CD14-positive monocyte (primary cell): ENCODE measurements around the gene HLA-DPA1. TPM values are rescaled to one million over a fixed set of nuclear protein-coding genes. Genes with fewer than 3 reads are reported as not detected.

ENCODE experiments used
- DNase-seq, 3 donors: peaks; one replicate each; pipeline ENCODE4 v3.0.0-alpha.2; 2011 to 2022
- H2AFZ ChIP-seq: 2 replicates; pipeline ENCODE4 v1.6.0; 2012; ENCODE audit warnings: mild to moderate bottlenecking, low read depth, low read length, inconsistent platforms; ENCODE audit not compliant: insufficient read depth, poor library complexity, severe bottlenecking
- H3K27ac ChIP-seq, 2 donors: 1 replicate in 1 of 2; 2 replicates in 1 of 2; pipeline ENCODE4 v1.5.1; 2012 to 2013; ENCODE audit warnings: low read length in 2 of 2, control low read depth in 1 of 2, inconsistent platforms in 1 of 2, low read depth in 1 of 2, mild to moderate bottlenecking in 1 of 2
- H3K27me3 ChIP-seq, 2 donors: one replicate each; pipeline versions ENCODE4 v1.6.0 to v1.6.1; 2011 to 2013; ENCODE audit warnings: low read length in 2 of 2; ENCODE audit not compliant: control insufficient read depth in 2 of 2, insufficient read depth in 2 of 2
- H3K36me3 ChIP-seq, 2 donors: replicated peaks in 1 of 2; 1 replicate in 1 of 2; 2 replicates in 1 of 2; pipeline versions ENCODE4 v1.5.1 to v1.6.1; 2012 to 2013; ENCODE audit warnings: low read length in 2 of 2, control low read depth in 1 of 2, inconsistent platforms in 1 of 2, mild to moderate bottlenecking in 1 of 2; ENCODE audit not compliant: insufficient read depth in 2 of 2, control insufficient read depth in 1 of 2
- H3K4me1 ChIP-seq, 2 donors: 1 replicate in 1 of 2; 2 replicates in 1 of 2; pipeline versions ENCODE4 v1.5.1 to v1.6.1; 2012 to 2013; ENCODE audit warnings: low read length in 2 of 2, control low read depth in 1 of 2, inconsistent platforms in 1 of 2, mild to moderate bottlenecking in 1 of 2, moderate library complexity in 1 of 2; ENCODE audit not compliant: insufficient read depth in 2 of 2, control insufficient read depth in 1 of 2
- H3K4me2 ChIP-seq: replicated peaks from 2 replicates; pipeline ENCODE3; 2012; ENCODE audit warnings: low read length, moderate library complexity, mild to moderate bottlenecking; ENCODE audit not compliant: poor library complexity, severe bottlenecking; ENCODE audit errors: extremely low read depth
- H3K4me3 ChIP-seq, 3 experiments: fragments of 200-600 bp in 1 of 3; sonication (generic) in 1 of 3; replicated peaks in 1 of 3; 1 replicate in 2 of 3; 2 replicates in 1 of 3; pipeline ENCODE4 v1.5.1; 2011 to 2013; ENCODE audit warnings: low read length in 3 of 3, mild to moderate bottlenecking in 3 of 3, control low read depth in 2 of 3, low read depth in 2 of 3, inconsistent platforms in 1 of 3, moderate library complexity in 1 of 3
- H3K79me2 ChIP-seq: 2 replicates; pipeline ENCODE4 v1.6.0; 2012; ENCODE audit warnings: mild to moderate bottlenecking, control low read depth, inconsistent platforms, low read length, moderate library complexity; ENCODE audit not compliant: insufficient read depth
- H3K9ac ChIP-seq: 2 replicates; pipeline ENCODE4 v1.6.0; 2017; ENCODE audit warnings: low read length, mild to moderate bottlenecking; ENCODE audit not compliant: insufficient read depth, poor library complexity, severe bottlenecking
- H3K9me3 ChIP-seq, 2 donors: replicated peaks in 1 of 2; 1 replicate in 1 of 2; 2 replicates in 1 of 2; pipeline versions ENCODE4 v1.5.1 to v1.6.1; 2012 to 2013; ENCODE audit warnings: low read length in 2 of 2, control low read depth in 1 of 2; ENCODE audit not compliant: control insufficient read depth in 1 of 2, insufficient read depth in 1 of 2
- H4K20me1 ChIP-seq: 2 replicates; pipeline ENCODE4 v1.6.0; 2012; ENCODE audit warnings: mild to moderate bottlenecking, low read length, control low read depth, moderate library complexity; ENCODE audit not compliant: insufficient read depth
- H3K27ac Mint-ChIP-seq, 7 donors: one replicate each; pipeline ENCODE4 v1.8.0; 2020; ENCODE audit warnings: mild to moderate bottlenecking in 7 of 7, mixed read lengths in 7 of 7, moderate library complexity in 6 of 7, inconsistent platforms in 2 of 7
- H3K27me3 Mint-ChIP-seq, 3 donors: one replicate each; pipeline ENCODE4 v1.8.0; 2021 to 2022; ENCODE audit warnings: low read depth in 3 of 3, mild to moderate bottlenecking in 3 of 3, mixed read lengths in 3 of 3, moderate library complexity in 3 of 3, inconsistent platforms in 1 of 3
- H3K36me3 Mint-ChIP-seq, 2 donors: one replicate each; pipeline ENCODE4 v1.8.0; 2020; ENCODE audit warnings: mixed read lengths in 2 of 2, inconsistent platforms in 1 of 2, mild to moderate bottlenecking in 1 of 2
- H3K4me1 Mint-ChIP-seq: one replicate; pipeline ENCODE4 v1.8.0; 2020; ENCODE audit warnings: mild to moderate bottlenecking, mixed read lengths
- H3K4me3 Mint-ChIP-seq, 2 donors: one replicate each; pipeline ENCODE4 v1.8.0; 2020; ENCODE audit warnings: mild to moderate bottlenecking in 2 of 2, mixed read lengths in 2 of 2, moderate library complexity in 1 of 2
- H3K9me3 Mint-ChIP-seq, 7 donors: one replicate each; pipeline ENCODE4 v1.8.0; 2020 to 2022; ENCODE audit warnings: mixed read lengths in 7 of 7, mild to moderate bottlenecking in 6 of 7, moderate library complexity in 6 of 7, inconsistent platforms in 2 of 7
- WGBS: methylation state at CpG from one replicate; pipeline ENCODE4 v1.1.5; 2013; ENCODE audit warnings: missing lambda C conversion rate; ENCODE audit not compliant: insufficient coverage; 5-methylcytosine and 5-hydroxymethylcytosine counted together
- intact Hi-C, 2 donors: fragments of 100-400 bp; cut with micrococcal nuclease; formaldehyde crosslinking; loops; one replicate each; pipeline versions ENCODE4 v1.15.0 to v1.15.1; 2023
- polyA plus RNA-seq, 3 donors: library from polyadenylated mRNA; depleted of rRNA in 1 of 3; unstranded in 2 of 3; stranded (reverse) in 1 of 3; fragments of 300-500 nt in 2 of 3; fragments of >200 nt in 1 of 3; fragmentation: Illumina TruSeq in 2 of 3; gene quantifications; 1 replicate in 2 of 3; 2 replicates in 1 of 3; pipeline ENCODE4 v1.2.3, GENCODE V29; 2012 to 2021
- TF ChIP-seq, protein P1 (sequence below): fragments of 200-600 bp; IDR thresholded peaks from one replicate; pipeline ENCODE4 v1.8.0; 2022; ENCODE audit warnings: antibody characterized with exemption, mild to moderate bottlenecking

HLA-DPA1 gene
- polyA plus RNA-seq, 3 donors: 578 to 1,024 (median 796) TPM

DNA sequence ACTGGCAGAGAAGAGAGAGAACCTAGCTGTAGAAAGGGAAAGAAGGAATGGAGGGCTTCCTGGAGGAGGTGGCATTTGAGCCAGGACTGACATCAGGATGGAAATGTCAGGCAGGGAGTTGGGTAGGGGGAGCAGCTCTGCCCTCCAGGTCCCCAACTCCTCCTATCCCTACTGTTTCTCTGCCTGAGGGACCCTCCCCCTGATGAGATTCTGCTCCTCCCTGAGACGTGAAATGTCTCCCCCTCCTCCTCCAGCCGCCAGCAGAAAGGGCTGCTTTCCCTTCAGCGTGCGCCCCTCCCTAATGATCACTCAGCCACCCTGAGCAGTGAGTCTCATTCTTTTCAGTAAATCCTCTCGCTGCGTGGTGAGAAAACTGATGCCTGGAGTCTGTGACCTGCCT is 43.0 kb upstream of the HLA-DPA1 start:
- H2AFZ ChIP-seq: no peak overlapping the region
- peaks cover 47 to 53% of the 10 kb centered on the region in 2 donors for H3K4me1 ChIP-seq
- peaks cover 54% of the 10 kb centered on the region for H3K4me1 Mint-ChIP-seq
- H3K27ac Mint-ChIP-seq: no peak overlapping the region
- H3K4me2 ChIP-seq: peak overlapping the region; percentile 1
- H3K79me2 ChIP-seq: no peaks in the 10 kb centered on the region
- H3K4me3 Mint-ChIP-seq: peak overlapping the region in 1 of 2 donors; percentile 80
- WGBS: 5% methylated on average over 4 of the region's 6 CpGs
- DNase-seq: no peak
- peaks cover 0 to 7% (median 4%) of the 10 kb centered on the region in 7 donors for H3K9me3 Mint-ChIP-seq
- intact Hi-C loops: loop anchor here in 1 of 2 donors (5.0 kb wide), 1 partner anchor 131 kb away; no protein-coding TSS in a partner anchor
- H3K9ac ChIP-seq: no peak overlapping the region
- no peaks in the 10 kb centered on the region for H4K20me1 ChIP-seq
- peaks cover 23 to 34% (median 32%) of the 10 kb centered on the region in 3 donors for H3K27me3 Mint-ChIP-seq
- no peak overlapping the region for H3K27ac ChIP-seq
- H3K27me3 ChIP-seq: peaks cover 17 to 21% of the 10 kb centered on the region in 2 donors
- H3K36me3 ChIP-seq: no peaks in the 10 kb centered on the region
- H3K9me3 ChIP-seq: peaks cover 0 to 4% of the 10 kb centered on the region in 2 donors
- TF ChIP-seq, protein P1, sequence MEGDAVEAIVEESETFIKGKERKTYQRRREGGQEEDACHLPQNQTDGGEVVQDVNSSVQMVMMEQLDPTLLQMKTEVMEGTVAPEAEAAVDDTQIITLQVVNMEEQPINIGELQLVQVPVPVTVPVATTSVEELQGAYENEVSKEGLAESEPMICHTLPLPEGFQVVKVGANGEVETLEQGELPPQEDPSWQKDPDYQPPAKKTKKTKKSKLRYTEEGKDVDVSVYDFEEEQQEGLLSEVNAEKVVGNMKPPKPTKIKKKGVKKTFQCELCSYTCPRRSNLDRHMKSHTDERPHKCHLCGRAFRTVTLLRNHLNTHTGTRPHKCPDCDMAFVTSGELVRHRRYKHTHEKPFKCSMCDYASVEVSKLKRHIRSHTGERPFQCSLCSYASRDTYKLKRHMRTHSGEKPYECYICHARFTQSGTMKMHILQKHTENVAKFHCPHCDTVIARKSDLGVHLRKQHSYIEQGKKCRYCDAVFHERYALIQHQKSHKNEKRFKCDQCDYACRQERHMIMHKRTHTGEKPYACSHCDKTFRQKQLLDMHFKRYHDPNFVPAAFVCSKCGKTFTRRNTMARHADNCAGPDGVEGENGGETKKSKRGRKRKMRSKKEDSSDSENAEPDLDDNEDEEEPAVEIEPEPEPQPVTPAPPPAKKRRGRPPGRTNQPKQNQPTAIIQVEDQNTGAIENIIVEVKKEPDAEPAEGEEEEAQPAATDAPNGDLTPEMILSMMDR: no peak
- H3K4me3 ChIP-seq: no peak overlapping the region
- peaks cover 5 to 9% of the 10 kb centered on the region in 2 donors for H3K36me3 Mint-ChIP-seq

GRCh38 chr6:33114406-33114805 is 41.0 kb upstream of the HLA-DPA1 start:
- Mint-ChIP-seq H3K27ac (peak overlapping the region in 4 of 7 donors; percentile 14 to 75 (median 68)), H3K36me3 (peaks cover 5 to 9% of the 10 kb centered on the region in 2 donors), H3K4me1 (peaks cover 54% of the 10 kb centered on the region), H3K27me3 (peaks cover 23 to 42% (median 37%) of the 10 kb centered on the region in 3 donors), H3K9me3 (peaks cover 0 to 7% (median 4%) of the 10 kb centered on the region in 7 donors), H3K4me3 (no peak overlapping the region)
- TF ChIP-seq, protein P1: no peak
- Histone ChIP-seq H3K36me3 (no peaks in the 10 kb centered on the region), H2AFZ (no peak overlapping the region), H3K9me3 (peaks cover 0 to 4% of the 10 kb centered on the region in 2 donors), H3K4me1 (peaks cover 47 to 53% of the 10 kb centered on the region in 2 donors), H3K27me3 (peaks cover 17 to 27% of the 10 kb centered on the region in 2 donors), H3K79me2 (no peaks in the 10 kb centered on the region), H3K4me2 (peak overlapping the region; percentile 63), H3K4me3 (peak overlapping the region in 1 of 3 experiments; percentile 58), H4K20me1 (no peaks in the 10 kb centered on the region), H3K27ac (peak overlapping the region in 1 of 2 donors; percentile 30), H3K9ac (no peak overlapping the region)
- DNase-seq: peak; percentile 35 to 59 (median 54)
- intact Hi-C loops: no loop called here
